Panc1 (cell line): ENCODE results near the gene CEP128. TPM values are rescaled to one million over a fixed set of nuclear protein-coding genes. Genes with fewer than 3 reads are reported as not detected.

Experiments used
- ATAC-seq: fragments of 200-7000 bp; cut with Tn5 transposase; 2 replicates; pipeline ENCODE4 v1.9.1; 2020; ENCODE audit warnings: mild to moderate bottlenecking, moderate library complexity
- BruUV-seq: library from RNA; stranded (reverse); fragments of 400-500 nt; replicated peaks from 2 replicates; lab custom pipeline; 2021; lab: Mats Ljungman, UMichigan
- CTCF ChIA-PET: fragments of 300-600 bp; sonication (Branson Sonifier 250); formaldehyde crosslinking; loops from one replicate; lab custom pipeline; 2022; ENCODE audit warnings: antibody characterized with exemption; lab: Charles Lee
- POLR2A ChIA-PET: fragments of 300-600 bp; sonication (Branson Sonifier 250); formaldehyde crosslinking; loops from one replicate; lab custom pipeline; 2022; ENCODE audit warnings: antibody characterized with exemption; lab: Charles Lee
- DNase-seq: peaks from one replicate; pipeline ENCODE4 v3.0.0-alpha.2; 2010; ENCODE audit warnings: low read depth, low spot score
- H3K27ac ChIP-seq: 2 replicates; pipeline ENCODE4 v1.5.1; 2011; ENCODE audit warnings: mild to moderate bottlenecking, low read length, inconsistent platforms
- H3K27me3 ChIP-seq: fragments of 200-500 bp; sonication (Bioruptor generic); 2 replicates; pipeline ENCODE4 v1.6.0; 2014; ENCODE audit warnings: low read length, inconsistent platforms; ENCODE audit not compliant: control insufficient read depth, insufficient read depth
- H3K36me3 ChIP-seq: fragments of 200-500 bp; sonication (Bioruptor generic); 2 replicates; pipeline ENCODE4 v1.5.1; 2014; ENCODE audit warnings: inconsistent platforms, mild to moderate bottlenecking, low read length, moderate library complexity; ENCODE audit not compliant: control insufficient read depth, insufficient read depth
- H3K4me1 ChIP-seq: 2 replicates; pipeline ENCODE4 v1.5.1; 2011; ENCODE audit warnings: inconsistent platforms, mild to moderate bottlenecking, low read length, moderate library complexity; ENCODE audit not compliant: control insufficient read depth, insufficient read depth
- H3K4me3 ChIP-seq, 2 experiments: 2 replicates each; pipeline ENCODE4 v1.5.1; 2011 to 2012; ENCODE audit warnings: low read depth in 2 of 2, low read length in 2 of 2, mild to moderate bottlenecking in 2 of 2, inconsistent platforms in 1 of 2, moderate library complexity in 1 of 2
- H3K9me3 ChIP-seq: fragments of 200-500 bp; sonication (Bioruptor generic); 2 replicates; pipeline ENCODE4 v1.5.1; 2014; ENCODE audit warnings: low read depth, mild to moderate bottlenecking, inconsistent platforms, low read length, moderate library complexity; ENCODE audit not compliant: control insufficient read depth, insufficient read depth
- POLR2AphosphoS5 ChIP-seq: IDR thresholded peaks from 2 replicates; pipeline ENCODE4 v1.6.1; 2012; ENCODE audit warnings: mild to moderate bottlenecking, low read depth, low read length, moderate library complexity
- SIN3A ChIP-seq: IDR thresholded peaks from 2 replicates; pipeline ENCODE4 v1.6.1; 2012; ENCODE audit warnings: low read depth, mild to moderate bottlenecking, low read length, moderate library complexity, borderline replicate concordance; ENCODE audit not compliant: insufficient read depth
- TCF7L2 ChIP-seq: IDR thresholded peaks from 2 replicates; pipeline ENCODE4 v1.6.1; 2011; ENCODE audit warnings: mild to moderate bottlenecking, low read depth, low read length, inconsistent platforms
- in situ Hi-C: cut with HindIII; loops from 2 replicates; pipeline ENCODE4 v1.10.0; 2016; ENCODE audit warnings: low sequenced_read_pairs, low pct_unique_long_range_greater_than_20kb
- intact Hi-C: fragments of 100-400 bp; cut with micrococcal nuclease; formaldehyde crosslinking; loops from one replicate; pipeline ENCODE4 v1.10.0; 2022; ENCODE audit not compliant: unreplicated experiment
- total RNA-seq: library from RNA; stranded (reverse); gene quantifications from one replicate; pipeline ENCODE4 v1.2.1, GENCODE V29; 2021; ENCODE audit not compliant: unreplicated experiment
- TF ChIP-seq, protein P1 (sequence below): fragments of 450-650 bp; IDR thresholded peaks from 2 replicates; pipeline ENCODE4 v1.5.1; 2017; ENCODE audit warnings: mild to moderate bottlenecking
- TF ChIP-seq, protein P2 (sequence below), 2 experiments: IDR thresholded peaks; 2 replicates each; pipeline ENCODE4 v1.6.1; 2011 to 2012; ENCODE audit warnings: low read depth in 2 of 2, control low read depth in 1 of 2, low read length in 1 of 2, mild to moderate bottlenecking in 1 of 2, moderate library complexity in 1 of 2; ENCODE audit not compliant: insufficient read depth in 1 of 2

Gene CEP128
- total RNA-seq, 1 experiment from 2014 or later = 9.3 TPM

DNA sequence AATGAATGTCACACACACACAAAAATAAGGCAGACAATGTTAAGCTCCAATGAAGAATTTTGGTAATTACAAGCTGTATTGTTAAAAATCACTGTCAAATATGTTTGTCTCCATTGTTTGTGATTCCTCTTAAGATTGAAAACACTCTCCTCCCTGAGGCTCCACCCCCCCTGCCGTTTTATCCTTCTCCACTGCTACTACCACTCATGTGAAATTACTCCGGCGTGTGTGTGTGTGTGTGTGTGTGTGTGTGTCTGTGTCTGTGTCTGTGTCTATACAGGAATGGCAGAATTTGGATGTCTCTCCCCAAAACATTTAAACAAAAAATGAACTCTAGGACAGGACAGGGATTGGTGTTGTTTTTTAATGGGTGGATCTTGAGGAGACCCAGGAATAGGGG is 365.1 kb downstream of the CEP128 start:
- no peaks in the 10 kb centered on the region for H3K36me3 ChIP-seq
- DNase-seq = no peak
- ATAC-seq = no peak
- H3K27ac ChIP-seq = no peak overlapping the region
- H3K4me1 ChIP-seq = no peaks in the 10 kb centered on the region
- POLR2A ChIA-PET = interaction anchor here (0.7 kb wide), 1 partner anchor 644 kb away, joined by 7 read pairs; no protein-coding TSS in a partner anchor
- H3K4me3 ChIP-seq = no peak overlapping the region
- TF ChIP-seq, protein P1, sequence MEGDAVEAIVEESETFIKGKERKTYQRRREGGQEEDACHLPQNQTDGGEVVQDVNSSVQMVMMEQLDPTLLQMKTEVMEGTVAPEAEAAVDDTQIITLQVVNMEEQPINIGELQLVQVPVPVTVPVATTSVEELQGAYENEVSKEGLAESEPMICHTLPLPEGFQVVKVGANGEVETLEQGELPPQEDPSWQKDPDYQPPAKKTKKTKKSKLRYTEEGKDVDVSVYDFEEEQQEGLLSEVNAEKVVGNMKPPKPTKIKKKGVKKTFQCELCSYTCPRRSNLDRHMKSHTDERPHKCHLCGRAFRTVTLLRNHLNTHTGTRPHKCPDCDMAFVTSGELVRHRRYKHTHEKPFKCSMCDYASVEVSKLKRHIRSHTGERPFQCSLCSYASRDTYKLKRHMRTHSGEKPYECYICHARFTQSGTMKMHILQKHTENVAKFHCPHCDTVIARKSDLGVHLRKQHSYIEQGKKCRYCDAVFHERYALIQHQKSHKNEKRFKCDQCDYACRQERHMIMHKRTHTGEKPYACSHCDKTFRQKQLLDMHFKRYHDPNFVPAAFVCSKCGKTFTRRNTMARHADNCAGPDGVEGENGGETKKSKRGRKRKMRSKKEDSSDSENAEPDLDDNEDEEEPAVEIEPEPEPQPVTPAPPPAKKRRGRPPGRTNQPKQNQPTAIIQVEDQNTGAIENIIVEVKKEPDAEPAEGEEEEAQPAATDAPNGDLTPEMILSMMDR = no peak
- TF ChIP-seq, protein P2, sequence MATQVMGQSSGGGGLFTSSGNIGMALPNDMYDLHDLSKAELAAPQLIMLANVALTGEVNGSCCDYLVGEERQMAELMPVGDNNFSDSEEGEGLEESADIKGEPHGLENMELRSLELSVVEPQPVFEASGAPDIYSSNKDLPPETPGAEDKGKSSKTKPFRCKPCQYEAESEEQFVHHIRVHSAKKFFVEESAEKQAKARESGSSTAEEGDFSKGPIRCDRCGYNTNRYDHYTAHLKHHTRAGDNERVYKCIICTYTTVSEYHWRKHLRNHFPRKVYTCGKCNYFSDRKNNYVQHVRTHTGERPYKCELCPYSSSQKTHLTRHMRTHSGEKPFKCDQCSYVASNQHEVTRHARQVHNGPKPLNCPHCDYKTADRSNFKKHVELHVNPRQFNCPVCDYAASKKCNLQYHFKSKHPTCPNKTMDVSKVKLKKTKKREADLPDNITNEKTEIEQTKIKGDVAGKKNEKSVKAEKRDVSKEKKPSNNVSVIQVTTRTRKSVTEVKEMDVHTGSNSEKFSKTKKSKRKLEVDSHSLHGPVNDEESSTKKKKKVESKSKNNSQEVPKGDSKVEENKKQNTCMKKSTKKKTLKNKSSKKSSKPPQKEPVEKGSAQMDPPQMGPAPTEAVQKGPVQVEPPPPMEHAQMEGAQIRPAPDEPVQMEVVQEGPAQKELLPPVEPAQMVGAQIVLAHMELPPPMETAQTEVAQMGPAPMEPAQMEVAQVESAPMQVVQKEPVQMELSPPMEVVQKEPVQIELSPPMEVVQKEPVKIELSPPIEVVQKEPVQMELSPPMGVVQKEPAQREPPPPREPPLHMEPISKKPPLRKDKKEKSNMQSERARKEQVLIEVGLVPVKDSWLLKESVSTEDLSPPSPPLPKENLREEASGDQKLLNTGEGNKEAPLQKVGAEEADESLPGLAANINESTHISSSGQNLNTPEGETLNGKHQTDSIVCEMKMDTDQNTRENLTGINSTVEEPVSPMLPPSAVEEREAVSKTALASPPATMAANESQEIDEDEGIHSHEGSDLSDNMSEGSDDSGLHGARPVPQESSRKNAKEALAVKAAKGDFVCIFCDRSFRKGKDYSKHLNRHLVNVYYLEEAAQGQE (IDR thresholded peaks at IDR 0.05; ENCODE audit: insufficient read depth in 1 of 2, low read depth in 2 of 2, low read length in 1 of 2) = no peak
- TF ChIP-seq SIN3A (no peak), TCF7L2 (no peak), POLR2AphosphoS5 (no peak)
- in situ Hi-C loops (no loop called here), intact Hi-C loops (no loop called here)
- H3K9me3 ChIP-seq = no peaks in the 10 kb centered on the region
- no TSS peak for BruUV-seq
- H3K27me3 ChIP-seq = no peaks in the 10 kb centered on the region
- CTCF ChIA-PET = interaction anchor here (0.6 kb wide), 1 partner anchor 10 kb away, joined by 7 read pairs; no protein-coding TSS in a partner anchor

DNA sequence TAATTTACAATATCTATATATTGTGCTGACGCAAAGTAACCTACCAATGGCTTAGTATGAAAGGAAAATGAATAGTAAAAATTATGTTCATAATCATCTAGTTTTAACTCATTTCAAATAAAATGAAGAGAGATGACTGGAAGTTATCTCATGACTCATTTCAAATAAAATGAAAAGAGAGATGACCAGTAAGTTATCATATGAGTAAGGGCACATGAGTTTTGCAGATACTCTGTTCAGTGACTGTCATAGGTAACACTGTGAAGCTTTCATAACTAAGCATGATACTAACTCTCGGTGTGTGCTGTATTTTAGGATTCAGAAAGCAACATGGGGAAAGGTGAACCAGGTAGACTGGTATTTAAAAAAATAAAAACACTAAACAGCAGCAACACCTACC is 365.8 kb downstream of the CEP128 start:
- ChIA-PET CTCF (no interaction called here), POLR2A (interaction anchor here (0.7 kb wide), 1 partner anchor 645 kb away, joined by 7 read pairs; no protein-coding TSS in a partner anchor)
- H3K4me1 ChIP-seq = no peaks in the 10 kb centered on the region
- BruUV-seq = no TSS peak
- no peak overlapping the region for H3K4me3 ChIP-seq
- intact Hi-C loops (no loop called here), in situ Hi-C loops (no loop called here)
- no peak for ATAC-seq
- no peaks in the 10 kb centered on the region for H3K27me3 ChIP-seq
- TF ChIP-seq SIN3A (no peak), POLR2AphosphoS5 (no peak), TCF7L2 (no peak)
- TF ChIP-seq, protein P2 (IDR thresholded peaks at IDR 0.05; ENCODE audit: insufficient read depth in 1 of 2, low read depth in 2 of 2, low read length in 1 of 2) = no peak
- TF ChIP-seq, protein P1 = no peak
- no peak for DNase-seq
- no peaks in the 10 kb centered on the region for H3K9me3 ChIP-seq
- no peaks in the 10 kb centered on the region for H3K36me3 ChIP-seq
- no peak overlapping the region for H3K27ac ChIP-seq
